ENCODE measurements around the gene SPIN4. TPM values are rescaled to one million over a fixed set of nuclear protein-coding genes. Genes with fewer than 3 reads are reported as not detected.
"Not testable (repeated sequence)": the region's sequence is repeated elsewhere in the genome, so short reads cannot be mapped to it uniquely, and the experiment has no call there.

SPIN4 gene
- total RNA-seq, result 1 to 10 TPM; 1.5 to 1.6 TPM
- long read RNA-seq, full-length matches to known transcripts, result 1 of 1 reads
- long read RNA-seq, partial matches to known transcripts, result 0 of 1 reads
- long read RNA-seq, other reads (novel, unspliced or antisense), result 0 of 1 reads

DNA sequence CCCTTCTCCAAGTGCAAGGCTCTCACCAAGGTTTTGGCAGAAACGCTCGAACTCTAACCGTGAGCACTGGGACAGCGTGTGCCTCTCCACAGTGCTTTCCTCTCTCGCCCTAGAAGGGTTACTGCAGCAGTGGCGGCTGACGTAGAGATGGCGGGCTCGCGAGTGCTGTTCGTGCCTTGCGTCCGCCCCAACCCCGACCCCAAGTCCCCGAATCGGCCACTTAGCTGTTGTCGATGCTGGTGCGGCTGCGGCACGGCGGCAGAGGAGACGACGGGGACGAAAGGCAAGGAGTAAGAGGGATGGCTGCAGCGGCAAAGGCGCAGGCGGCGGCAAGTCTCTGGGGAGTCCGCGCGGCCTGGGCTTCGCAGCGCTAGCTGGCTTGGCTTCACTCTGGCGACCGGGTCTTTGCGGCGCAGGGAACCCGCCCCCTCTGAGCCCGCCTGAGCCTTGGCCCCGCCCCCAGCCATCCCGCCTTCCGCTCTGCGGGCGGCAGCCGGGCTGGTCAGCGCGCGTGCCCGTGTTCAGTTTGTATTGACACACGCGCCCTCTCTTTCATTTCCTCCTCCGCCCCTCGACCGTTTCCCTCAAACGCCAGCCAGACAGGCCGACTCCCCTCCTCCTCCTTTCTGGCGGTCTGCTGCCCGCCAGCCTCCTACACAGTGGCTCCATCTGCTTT is at the start of gene SPIN4:
Gene SPIN4, minus strand, starts transcription at position 392 of the 676 bp plus-strand sequence. CDS start 513 bp downstream, outside the sequence.
- ATAC-seq (peak; percentile 98 to 100), DNase-seq (peak; percentile 89)
- intact Hi-C loops (cut with DNase I), result no loop called here

DNA sequence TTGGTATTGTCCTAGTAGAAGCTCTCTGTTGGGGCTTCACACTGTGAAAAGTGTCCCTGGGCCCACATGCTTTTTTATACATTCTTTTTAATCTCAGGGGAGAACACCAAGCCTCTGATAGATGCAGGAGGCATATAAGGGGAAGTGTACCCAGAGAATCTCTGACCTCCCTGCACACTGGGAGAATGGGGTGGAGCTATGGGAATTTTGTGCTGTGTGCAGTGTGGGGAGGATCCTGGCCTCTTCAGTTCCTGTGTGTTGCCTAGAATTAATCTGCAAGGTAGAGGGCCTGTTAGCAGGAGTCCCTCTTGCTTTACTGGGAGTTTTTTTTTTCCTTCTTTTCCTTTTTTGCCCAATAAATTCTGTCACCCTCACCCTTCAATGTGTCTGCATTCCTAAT is 49.2 kb upstream of the SPIN4 start:
- ATAC-seq, result no peak
- intact Hi-C loops (cut with DNase I), result no loop called here
- DNase-seq, result no peak

DNA sequence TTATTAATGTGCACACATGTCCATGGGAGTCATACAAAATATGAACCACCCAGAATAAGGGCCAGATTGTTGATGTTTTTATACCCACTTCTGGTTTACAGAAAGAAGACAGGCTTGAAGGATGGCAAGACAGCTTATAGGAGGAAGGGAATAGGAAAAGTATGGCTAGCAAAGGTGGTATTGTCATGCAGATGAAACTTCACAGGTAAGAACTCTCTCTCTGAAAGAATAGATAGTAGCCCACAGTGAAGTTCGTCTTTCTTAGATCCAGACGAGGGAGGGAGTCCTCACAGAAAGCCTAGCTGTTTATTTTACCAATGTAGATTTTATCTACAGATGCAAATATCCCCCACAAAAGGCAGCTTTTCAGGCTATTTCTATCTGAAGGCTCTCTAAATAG is 43.7 kb upstream of the SPIN4 start:
- intact Hi-C loops (cut with DNase I), result no loop called here
- ATAC-seq (no peak), DNase-seq (no peak)

DNA sequence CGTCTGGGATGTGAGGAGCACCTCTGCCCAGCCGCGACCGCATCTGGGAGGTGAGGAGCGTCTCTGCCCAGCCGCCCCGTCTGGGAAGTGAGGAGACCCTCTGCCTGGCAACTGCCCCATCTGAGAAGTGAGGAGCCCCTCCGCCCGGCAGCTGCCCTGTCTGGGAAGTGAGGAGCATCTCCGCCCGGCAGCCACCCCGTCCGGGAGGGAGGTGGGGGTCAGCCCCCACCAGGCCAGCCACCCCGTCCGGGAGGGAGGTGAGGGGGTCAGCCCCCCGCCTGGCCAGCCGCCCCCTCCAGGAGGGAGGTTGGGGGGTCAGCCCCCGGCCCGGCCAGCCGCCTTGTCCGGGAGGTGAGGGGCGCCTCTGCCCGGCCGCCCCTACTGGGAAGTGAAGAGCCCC is 42.0 kb upstream of the SPIN4 start:
- DNase-seq; ATAC-seq; intact Hi-C loops (cut with DNase I): not testable (repeated sequence)

DNA sequence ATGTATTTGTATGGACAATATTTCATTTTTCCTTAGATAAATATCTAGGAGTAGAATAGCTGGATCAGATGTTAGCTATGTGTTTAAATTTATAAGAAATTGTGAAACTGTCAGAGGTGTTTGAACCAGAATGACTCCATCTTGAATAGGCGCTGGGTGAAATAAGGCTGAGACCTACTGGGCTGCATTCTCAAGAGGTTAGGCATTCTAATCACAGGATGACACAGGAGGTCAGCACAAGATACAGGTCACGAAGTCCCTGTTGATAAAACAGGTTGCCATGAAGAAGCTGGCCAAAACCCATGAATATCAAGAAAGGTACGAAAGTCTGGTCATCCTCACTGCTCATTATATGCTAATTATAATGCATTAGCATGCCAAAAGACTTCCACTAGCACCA is 36.3 kb upstream of the SPIN4 start:
- intact Hi-C loops (cut with DNase I), result no loop called here
- ATAC-seq, result no peak

DNA sequence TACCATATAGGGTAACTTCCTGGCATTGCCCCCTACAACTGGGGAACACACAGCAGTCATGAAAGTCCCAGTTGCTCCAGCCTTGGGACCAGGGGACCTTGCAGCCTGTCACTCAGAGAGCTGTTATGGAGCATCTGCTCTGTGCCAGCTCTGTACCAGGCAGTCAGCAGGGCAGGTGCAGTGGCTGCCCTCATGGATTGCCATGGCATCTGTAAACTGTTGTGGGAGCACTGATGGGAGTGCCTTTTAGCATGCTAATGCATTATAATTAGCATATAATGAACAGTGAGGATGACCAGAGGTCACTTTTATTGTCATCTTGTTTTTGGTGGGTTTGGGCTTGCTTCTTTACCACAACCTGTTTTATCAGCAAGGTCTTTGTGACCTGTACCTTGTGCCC is 33.1 kb upstream of the SPIN4 start:
- intact Hi-C loops (cut with DNase I); ATAC-seq; DNase-seq: not testable (repeated sequence)

More for the DNA sequence above, 36.3 kb upstream of the SPIN4 start:
- no peak for DNase-seq

DNA sequence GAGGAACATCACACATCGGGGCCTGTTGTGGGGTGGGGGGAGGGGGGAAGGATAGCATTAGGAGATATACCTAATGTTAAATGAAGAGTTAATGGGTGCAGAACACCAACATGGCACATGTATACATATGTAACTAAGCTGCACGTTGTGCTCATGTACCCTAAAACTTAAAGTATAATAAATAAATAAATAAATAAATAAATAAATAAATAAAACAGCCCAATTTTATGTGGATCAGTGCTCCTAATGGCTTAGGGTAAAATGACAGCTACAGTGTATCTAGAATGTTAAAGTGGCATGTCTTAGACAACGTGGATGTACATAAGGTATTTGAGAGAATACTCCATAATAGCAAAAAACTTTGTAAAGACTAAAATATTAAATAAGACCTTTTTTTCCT is 21.9 kb upstream of the SPIN4 start:
- intact Hi-C loops (cut with DNase I), result loop anchor here in 1 of 2 donors (10.0 kb wide), 1 partner anchor 62 kb away; no protein-coding TSS in a partner anchor
- ATAC-seq, DNase-seq: not testable (repeated sequence)

DNA sequence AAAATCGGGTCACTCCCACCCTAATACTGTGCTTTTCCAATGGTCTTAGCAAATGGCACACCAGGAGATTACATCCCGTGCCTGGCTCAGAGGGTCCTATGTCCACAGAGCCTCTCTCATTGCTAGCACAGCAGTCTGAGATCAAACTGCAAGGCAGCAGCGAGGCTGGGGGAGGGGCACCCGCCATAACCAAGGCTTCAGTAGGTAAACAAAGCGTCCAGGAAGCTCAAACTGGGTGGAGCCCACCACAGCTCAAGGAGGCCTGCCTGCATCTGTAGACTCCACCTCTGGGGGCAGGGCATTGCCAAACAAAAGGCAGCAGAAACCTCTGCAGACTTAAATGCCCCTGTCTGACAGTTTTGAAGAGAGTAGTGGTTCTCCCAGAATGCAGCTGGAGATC is 16.6 kb upstream of the SPIN4 start:
- intact Hi-C loops (cut with DNase I), result not testable (repeated sequence)

DNA sequence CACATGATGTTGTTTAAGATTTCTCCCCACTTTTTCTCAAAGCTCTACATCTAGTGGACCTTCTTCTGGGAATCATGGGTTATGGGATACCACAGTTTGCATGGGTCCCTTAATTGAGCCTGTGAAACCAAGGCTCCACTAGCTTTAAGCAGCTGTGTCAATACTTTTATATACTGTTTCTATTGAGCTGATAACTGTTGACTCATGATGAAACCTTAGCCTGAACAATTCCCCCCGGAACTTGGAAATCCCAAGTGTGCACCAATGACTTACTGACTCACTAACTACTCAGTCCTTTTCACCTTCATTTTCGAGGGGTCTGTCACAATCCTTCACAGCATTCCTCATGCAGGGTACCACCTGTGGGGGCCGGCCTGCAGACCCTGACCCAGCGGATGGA is 12.7 kb upstream of the SPIN4 start:
- intact Hi-C loops (cut with DNase I), result no loop called here
- ATAC-seq (no peak), DNase-seq (no peak)

More for the DNA sequence above, 16.6 kb upstream of the SPIN4 start:
- not testable (repeated sequence) for DNase-seq, ATAC-seq

DNA sequence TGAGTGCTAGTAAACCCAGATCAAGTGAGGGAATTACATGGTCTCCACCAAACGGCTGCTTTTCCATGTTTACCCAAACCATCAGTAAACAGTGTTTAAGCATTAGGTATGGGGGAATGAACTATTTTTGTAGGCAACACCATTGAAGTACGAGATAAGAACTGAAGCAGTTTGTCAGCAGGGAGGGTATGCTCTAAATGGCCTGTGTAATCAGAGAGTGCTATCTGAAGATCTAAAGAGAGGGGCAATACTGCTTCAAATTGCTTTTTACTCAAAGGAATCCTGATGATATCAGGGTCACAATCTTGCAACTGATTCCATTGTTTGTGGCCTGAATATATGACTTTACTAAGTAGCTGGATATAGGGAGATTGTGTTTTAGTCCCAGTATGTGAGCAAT is 10.4 kb upstream of the SPIN4 start:
- intact Hi-C loops (cut with DNase I), result no loop called here
- DNase-seq (no peak), ATAC-seq (no peak)

DNA sequence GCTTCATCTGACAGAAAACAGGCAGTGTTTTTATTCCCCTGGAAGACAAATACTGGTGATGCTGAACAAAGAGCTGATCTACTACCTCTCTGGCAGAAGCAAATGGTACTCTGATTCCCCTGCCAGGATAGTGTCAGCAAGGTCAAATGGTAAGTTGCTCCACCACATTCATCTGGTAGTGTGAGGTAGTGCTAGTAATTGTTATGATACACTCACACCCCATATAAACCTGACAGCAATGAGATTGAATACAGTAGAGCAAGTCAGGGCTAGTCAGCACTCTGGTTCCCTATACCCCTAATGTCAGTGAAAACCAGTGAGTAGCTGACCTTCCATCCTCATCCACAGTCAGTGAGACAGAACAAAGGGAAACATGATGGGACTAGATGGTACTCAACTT is 3.4 kb upstream of the SPIN4 start:
- DNase-seq (no peak), ATAC-seq (no peak)
- intact Hi-C loops (cut with DNase I), result no loop called here

DNA sequence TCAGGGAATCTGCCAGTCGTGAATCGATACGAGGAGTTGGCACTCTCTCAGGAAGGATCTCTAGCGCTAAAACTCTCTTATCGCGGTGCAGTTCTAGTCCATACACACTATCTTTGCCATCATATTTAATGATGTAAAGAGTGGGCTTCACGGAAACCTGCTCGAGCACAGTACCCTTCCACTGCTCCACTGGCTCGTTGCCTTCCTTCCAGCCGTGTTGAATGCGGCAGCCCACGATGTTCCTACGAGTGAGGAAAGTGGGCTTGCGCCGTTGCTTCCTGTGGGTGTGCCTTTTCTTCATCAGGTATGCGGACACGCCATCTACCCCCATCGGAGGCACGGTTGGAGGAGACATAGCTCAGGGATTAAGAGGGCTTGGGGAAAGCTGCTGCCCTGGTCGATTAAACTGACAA is 661 bp downstream of the SPIN4 start:
- DNase-seq (peak; percentile 23), ATAC-seq (peak; percentile 7 to 48)
- intact Hi-C loops (cut with DNase I), result no loop called here

DNA sequence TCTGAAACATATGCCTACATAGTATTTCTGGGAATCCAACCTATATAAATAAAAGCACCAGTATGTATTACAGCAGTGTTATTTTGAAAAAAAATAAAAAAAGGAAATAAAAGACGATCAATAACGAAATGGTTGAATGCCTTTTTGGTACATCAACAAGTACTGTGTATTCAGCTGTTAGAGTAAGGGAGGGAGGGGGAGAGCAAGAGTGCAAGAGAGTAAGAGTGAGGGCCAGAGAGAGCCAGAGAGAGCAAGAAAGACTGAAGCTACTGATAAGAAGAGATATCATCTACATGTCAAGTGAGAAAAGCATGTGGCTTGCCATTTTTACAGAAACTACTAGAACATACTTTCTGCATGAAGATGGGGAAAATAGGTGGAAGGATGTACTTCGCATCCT is 1.8 kb downstream of the SPIN4 start:
- DNase-seq (no peak), ATAC-seq (no peak)
- intact Hi-C loops (cut with DNase I), result no loop called here

DNA sequence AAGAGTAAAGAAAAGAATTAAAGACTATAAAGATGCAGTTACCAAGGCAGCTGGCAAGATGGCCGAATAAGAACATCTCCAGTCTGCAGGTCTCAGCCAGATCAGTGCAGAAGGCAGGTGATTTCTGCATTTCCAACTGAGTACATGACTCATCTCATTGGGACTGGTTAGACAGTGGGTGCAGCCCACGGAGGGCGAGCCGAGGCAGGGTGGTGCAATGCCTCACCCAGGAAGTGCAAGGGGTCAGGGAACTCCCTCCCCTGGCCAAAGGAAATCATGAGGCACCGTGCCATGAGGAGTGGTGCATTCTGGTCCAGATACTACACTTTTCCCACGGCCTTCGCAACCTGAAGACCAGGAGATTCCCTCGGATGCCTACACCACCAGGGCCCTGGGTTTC is 20.5 kb downstream of the SPIN4 start:
- DNase-seq, result no peak
- ATAC-seq, result no peak
- intact Hi-C loops (cut with DNase I), result no loop called here

DNA sequence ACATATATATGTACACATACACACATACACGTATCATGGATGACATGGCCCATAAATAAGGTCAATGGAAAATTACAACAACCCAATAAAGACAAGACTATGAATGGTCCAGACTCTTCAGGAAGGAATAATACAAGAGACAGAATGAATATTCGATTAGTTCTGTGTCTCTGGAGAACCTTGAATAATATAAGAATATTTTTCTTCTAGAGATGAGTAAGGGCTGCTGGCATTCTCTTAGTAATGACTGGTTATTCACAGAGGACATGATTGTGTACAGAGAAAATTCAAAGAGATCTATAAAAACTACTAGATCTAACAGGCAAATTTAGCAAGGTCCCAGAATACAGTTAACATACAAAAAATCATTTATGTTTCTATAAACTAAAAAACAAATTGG is 23.3 kb downstream of the SPIN4 start:
- DNase-seq, result no peak
- intact Hi-C loops (cut with DNase I), result no loop called here
- no peak for ATAC-seq

DNA sequence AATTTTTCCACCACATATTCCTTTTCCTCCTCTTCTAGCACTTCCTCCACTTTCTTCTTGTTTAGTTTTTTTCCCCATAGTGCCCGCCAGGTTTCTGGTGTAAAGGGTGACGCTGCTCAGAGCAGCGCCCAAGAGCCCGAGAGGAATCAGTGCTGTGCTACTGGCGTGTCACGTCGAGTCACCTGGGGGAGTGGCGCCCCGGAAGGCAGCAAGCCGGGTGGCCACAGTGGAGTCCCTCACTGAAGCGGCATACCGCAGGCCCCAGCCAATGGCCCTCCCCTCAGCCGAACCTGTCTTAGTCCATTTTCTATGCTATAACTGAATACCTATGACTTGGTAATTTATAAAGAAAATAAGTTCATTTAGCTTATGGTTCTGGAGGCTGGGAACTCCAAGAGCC is 51.5 kb downstream of the SPIN4 start:
- ATAC-seq, result no peak
- intact Hi-C loops (cut with DNase I), result no loop called here
- no peak for DNase-seq

All from left cardiac atrium (tissue), 4 donors.